GM21723 (cell line): Measurements from ENCODE around the gene PKHD1.

Source experiments
- ATAC-seq: cut with Tn5 transposase; IDR thresholded peaks from one replicate; pipeline ENCODE4 v1.9.1; 2021; ENCODE audit warnings: mild to moderate bottlenecking, moderate library complexity; ENCODE audit not compliant: unreplicated experiment

Gene PKHD1

DNA sequence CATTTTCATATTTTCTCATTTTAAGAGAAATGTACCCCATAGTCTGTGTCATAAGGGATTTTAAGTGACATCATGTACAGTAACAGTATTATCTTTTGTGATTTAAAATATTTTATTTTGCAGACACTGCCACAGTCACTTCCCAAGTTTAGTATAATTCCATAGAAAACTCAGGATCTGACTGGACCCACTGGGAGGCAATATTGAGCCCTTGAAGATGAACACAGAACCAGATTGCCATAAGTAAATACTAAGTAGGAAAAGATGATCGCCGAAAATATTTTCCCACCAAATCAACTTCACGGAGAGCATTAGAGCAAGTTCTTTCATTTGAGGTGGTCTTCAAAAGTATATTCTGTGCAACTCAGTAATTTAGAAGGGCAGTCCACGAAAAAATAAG is 17.6 kb upstream of the PKHD1 start:
- no peak for ATAC-seq

GRCh38 chr6:52103623-52104022 is 16.2 kb upstream of the PKHD1 start:
- ATAC-seq, result no peak

DNA sequence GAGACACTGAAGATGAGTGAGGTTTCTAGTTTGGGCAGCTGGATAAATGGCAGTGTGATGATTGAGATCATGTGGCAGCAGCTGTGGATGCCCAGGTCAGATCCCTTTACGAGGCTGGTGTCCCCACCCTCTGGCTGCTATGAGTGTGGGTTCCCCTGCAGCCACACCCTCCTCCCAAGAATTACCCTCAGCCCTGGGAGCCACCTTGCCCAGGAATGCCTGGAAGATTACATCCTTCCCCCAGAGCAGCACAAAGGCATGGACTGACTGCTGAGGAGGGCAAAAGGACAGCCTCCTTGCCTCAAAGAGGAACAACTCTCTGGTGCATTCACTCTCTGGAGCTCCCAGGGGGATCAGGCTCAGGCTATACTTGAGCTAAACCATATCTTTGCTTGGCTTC is 15.0 kb upstream of the PKHD1 start:
- no peak for ATAC-seq

DNA sequence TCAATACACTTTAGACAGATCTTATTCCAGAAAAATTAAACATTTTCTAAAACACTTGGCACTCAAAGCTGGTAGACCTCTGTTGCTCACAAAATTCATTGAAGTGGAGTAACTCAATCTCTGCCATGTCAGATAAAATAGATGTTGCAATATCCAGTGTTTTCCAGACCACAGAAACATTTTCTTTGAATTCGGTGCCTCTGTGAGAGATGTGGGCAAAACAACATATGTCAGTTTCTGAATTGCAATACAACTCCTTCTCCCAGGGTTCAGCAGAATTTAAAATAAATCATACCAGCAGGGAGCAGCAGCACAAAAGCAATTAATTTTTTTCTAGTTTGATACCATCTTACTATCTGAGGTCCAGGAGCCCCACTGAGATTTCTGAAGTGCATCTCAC is 11.3 kb upstream of the PKHD1 start:
- ATAC-seq, result no peak

GRCh38 chr6:52089758-52090348 is 2.4 kb upstream of the PKHD1 start:
- ATAC-seq, result no peak

DNA sequence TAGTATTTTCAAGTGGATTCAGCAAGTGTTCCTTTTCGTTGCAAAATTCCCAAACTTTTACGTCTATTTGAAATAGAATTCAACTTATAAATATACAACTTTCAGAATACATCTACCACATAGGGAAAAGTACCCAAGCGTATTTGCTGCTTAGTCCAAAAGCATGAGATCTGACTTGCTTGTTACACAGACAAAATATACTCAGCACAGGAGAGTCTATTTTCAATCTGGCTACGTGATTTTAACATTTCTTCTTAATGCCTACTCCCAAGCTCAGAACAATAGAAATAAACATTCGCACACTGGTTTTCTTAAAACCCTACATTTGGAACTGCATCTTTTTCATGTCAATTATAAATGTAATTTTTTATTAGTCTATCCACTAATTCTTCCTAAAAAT is 672 bp downstream of the PKHD1 start:
- no peak for ATAC-seq

DNA sequence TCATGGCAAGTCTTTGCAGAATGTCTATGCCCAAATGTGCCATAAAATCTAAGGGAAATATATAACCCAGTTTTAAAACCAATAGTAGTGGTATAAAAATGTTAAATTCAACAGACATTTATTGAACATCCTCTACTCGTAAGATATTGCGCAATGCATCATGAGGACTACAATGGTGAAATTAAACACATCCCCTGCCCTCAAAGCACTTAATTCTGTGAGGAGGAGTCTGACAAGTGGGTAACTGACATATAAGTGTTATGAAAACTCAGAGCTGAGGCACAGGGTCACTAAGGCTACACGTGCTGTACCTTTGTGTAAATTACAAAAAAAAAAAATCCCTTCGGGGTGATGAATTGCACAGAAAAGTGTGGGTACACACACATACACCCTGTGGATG is 6.2 kb downstream of the PKHD1 start:
- no peak for ATAC-seq

DNA sequence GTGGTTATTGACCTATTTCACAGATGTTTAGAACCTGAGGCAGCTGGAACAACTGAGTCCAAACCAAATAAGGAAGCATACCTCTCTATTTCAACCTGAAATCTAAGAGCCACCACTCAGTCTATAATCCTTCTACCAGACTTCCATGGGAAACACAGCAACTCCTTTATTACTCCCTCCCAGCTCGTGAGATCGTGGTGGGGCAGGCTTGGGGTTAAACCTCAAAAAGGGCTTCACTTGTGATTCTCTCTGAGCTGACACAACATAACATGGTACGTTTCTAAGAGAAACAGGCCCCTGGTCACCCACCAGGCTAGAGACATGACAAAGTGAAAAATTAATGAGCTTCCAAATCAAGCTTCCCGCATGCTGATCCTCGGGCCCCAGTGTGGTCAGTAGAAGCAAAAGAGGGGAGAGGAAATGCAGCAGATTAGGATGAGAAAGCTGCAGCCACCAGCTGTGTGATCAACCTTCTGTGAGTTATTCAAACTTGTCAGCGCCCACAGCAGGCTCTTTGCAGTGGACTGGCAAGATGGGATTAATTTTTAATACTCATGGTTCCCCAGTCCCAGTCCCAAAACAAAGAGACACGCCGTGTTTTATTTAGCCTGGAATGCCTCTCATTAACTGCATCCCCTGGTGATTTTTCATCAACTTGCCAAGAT is 9.3 kb downstream of the PKHD1 start:
- no peak for ATAC-seq

DNA sequence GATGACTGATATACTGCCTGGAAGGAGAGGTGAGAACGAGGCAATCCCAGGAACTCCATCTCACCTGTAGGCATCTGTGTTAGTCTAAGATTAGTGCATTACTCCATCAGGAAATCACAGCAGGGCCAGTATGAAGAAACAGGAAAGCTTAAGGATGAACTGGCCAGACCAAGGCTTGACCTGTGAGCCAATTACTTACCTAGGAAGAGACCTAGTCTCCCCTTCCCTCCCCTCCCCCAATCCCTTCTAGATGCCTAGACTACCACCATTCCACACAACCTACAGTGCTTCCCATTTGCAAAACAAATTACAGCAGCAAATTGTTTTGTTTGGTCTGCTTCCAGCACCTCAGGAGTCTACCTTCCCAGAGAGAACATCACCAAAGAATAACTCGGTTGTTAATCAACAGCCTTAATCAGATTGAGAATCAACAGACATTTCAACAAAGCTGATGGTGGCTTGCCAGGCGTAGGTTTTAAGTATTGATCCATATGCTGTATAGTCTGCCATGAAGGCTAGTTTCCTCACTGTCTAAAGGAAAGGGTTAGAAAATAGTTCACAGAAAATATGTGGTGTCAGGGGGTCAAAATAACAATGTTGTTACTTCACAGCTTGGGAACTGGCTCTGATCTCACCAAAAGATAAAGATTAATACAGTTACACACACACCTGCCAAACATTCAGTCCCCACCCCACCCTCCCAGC is 10.1 kb downstream of the PKHD1 start:
- no peak for ATAC-seq

DNA sequence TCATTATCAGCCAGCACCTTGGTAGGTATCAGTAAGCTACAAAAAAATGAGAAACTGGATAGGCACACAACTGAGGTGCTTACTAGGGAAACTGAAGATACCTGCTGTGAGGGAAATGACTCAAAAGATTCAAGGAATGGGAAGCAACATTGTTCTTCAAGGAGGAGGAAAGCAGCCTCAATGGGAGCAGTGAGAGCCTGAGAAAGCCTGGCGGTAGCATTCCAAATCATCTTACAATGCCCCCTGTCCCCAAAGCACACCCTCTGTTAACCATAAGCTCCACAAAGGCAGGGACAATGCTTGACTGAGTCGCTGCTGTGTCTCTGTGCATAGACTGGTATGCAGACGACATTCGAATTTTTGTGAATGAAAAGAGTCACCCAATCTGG is 10.6 kb downstream of the PKHD1 start:
- ATAC-seq, result no peak

GRCh38 chr6:52074716-52075115 is 12.7 kb downstream of the PKHD1 start:
- no peak for ATAC-seq

DNA sequence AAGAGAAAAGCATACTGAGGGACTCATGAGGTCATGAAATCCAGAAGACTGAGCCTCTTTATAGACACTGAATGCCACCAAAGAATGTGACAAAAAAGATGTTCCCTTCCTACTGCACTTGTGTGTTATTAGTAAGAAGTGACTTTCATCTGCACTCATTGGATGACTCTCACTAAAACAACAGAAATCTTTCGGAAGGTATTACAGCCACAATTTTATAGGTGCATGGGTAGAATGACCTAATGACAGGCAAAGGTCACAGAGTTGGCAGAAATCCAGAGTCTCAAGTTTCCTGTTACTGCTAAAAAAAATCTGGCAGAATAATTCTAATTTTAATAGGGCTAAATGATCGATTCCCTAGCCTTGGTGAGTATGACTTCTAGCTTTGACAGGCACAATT is 13.3 kb downstream of the PKHD1 start:
- ATAC-seq, result no peak

DNA sequence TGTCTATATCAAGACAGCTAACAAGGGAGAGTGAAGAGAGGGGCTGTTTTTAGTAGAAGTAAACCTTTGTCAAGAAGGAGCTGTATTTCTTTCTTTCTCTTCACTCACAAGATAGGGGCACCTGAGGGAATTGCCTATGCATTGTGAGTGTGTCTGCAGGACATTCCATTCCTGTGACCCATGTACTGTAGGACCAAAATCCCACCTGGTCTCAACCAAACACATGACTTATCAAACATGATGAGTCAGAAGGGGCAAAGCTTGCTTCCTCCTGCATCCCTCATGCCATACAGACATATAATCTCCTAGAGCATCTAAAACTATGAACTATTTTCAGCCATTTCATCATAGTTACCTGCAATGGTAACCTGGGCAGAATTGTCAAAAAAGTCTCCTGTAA is 21.8 kb downstream of the PKHD1 start:
- ATAC-seq, result no peak

GRCh38 chr6:52063584-52064344 is 23.6 kb downstream of the PKHD1 start:
- peak; percentile 98 for ATAC-seq

DNA sequence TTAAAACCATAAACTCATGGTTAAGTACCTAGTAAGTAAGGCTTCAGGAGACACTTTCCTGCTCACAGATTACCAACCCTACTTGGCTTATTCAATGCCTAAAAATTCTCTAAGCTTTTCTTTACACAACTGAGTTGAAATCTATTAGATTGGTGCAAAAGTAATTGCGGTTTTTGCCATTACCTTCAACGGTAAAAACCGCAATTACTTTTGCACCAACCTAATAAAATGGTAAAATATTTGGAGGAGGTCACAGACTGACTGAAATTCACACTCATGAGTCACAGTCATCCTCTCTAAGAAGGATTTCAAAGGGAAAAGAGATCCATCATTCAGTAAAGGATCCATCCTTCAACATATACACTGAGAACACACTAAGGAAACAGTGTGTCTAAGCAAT is 25.9 kb downstream of the PKHD1 start:
- ATAC-seq, result no peak

- no peak for ATAC-seq
These were observed 27.6 kb downstream of the PKHD1 start for GRCh38 chr6:52059821-52060220.

DNA sequence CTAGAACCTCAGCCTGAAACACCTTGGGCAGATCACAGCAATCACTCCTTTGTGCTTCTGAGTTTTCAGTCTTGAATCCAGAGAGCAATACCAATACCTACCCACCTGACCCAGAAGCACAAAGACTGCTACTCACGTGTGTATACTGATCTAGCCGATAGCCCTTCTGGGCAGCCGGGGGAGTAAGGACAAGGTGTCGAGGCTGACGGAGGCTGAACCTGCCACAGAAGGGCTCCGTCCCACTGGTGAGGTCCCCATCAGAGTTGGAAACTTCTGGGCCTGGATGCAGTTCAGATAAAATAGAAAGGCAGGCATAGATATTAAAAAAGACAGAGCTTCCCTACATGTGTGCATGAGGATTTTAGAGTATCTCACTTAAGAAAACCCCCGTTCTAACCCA is 32.0 kb downstream of the PKHD1 start:
- ATAC-seq, result no peak

DNA sequence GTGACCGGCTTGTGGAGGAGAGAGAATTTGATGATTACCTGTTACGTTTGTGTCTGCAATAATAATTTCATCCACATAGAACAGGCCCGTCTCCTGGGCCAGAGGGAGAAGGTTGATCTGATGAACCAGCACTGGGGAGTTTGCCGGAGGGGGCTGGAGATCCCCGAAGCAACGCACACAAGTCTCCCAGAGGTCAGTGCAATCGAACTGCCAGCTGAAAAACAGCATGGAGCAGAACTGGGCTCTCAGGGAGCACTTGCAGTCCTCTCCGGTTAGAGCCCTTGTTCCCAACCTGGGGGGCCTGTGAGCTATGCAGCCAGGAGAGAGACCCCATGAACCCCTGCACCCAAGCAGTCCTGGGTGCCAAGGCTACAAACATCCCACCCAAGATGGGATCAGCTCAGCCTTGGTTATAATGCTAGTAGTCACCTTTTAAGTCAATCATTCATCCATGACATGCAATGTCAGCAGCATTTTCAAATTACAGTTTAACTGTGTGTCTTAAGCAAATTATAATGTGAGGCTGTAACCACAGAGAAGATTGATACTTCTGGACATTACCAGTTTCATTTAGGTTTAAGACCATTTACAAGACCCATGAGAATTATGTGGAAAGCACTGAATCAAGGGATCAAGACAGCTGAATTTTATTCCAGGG is 34.2 kb downstream of the PKHD1 start:
- ATAC-seq, result no peak

GRCh38 chr6:52050051-52050405 is 37.4 kb downstream of the PKHD1 start:
- ATAC-seq, result no peak

- peak; percentile 79 for ATAC-seq
These were observed 38.0 kb downstream of the PKHD1 start for GRCh38 chr6:52049252-52050050.

GRCh38 chr6:52046456-52046855 is 41.0 kb downstream of the PKHD1 start:
- ATAC-seq, result no peak
